ENCODE data around the gene CSGALNACT2. TPM values are rescaled to one million over a fixed set of nuclear protein-coding genes. Genes with fewer than 3 reads are reported as not detected.

The CSGALNACT2 gene
- total RNA-seq, 1 experiment from 2014 or later, result 6.4 TPM

DNA sequence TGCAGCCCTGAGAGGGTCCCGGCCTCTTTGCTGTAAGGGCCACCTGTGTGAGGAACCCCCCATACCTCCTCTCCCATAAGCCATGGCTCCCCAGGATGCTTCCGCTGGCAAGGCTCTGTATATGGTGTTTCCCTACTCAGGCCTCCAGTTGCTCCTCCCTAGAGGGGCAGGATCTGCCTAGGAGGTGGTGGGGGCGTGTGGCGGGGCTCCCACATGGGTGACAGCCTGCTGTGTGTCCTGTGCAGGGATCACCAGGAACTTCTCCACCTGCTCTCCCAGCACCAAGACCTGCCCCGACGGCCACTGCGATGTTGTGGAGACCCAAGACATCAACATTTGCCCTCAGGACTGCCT, 25.7 kb upstream of the CSGALNACT2 start:
- H3K4me3 Mint-ChIP-seq (ENCODE audit: unreplicated experiment), result no peak overlapping the region
- CTCF ChIA-PET, result no interaction called here
- no peak overlapping the region for H3K27ac Mint-ChIP-seq (ENCODE audit: unreplicated experiment)
- no TSS peak for BruUV-seq (replicated peaks)
- peaks cover 3% of the 10 kb centered on the region for H3K27me3 Mint-ChIP-seq (ENCODE audit: insufficient read depth, unreplicated experiment)
- H3K27me3 ChIP-seq (replicated peaks; ENCODE audit: control insufficient read depth, insufficient read depth, low read length), result no peaks in the 10 kb centered on the region
- TF ChIP-seq, protein P1, sequence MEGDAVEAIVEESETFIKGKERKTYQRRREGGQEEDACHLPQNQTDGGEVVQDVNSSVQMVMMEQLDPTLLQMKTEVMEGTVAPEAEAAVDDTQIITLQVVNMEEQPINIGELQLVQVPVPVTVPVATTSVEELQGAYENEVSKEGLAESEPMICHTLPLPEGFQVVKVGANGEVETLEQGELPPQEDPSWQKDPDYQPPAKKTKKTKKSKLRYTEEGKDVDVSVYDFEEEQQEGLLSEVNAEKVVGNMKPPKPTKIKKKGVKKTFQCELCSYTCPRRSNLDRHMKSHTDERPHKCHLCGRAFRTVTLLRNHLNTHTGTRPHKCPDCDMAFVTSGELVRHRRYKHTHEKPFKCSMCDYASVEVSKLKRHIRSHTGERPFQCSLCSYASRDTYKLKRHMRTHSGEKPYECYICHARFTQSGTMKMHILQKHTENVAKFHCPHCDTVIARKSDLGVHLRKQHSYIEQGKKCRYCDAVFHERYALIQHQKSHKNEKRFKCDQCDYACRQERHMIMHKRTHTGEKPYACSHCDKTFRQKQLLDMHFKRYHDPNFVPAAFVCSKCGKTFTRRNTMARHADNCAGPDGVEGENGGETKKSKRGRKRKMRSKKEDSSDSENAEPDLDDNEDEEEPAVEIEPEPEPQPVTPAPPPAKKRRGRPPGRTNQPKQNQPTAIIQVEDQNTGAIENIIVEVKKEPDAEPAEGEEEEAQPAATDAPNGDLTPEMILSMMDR (IDR thresholded peaks at IDR 0.05; ENCODE audit: insufficient read depth in 1 of 2, low read depth in 1 of 2, low read length in 1 of 2, severe bottlenecking in 1 of 2, unreplicated experiment in 1 of 2), result no peak
- no peak overlapping the region for H3K4me3 ChIP-seq (ENCODE audit: low read depth, low read length)
- no peaks in the 10 kb centered on the region for H3K4me1 ChIP-seq
- H3K4me1 Mint-ChIP-seq (ENCODE audit: low read depth, unreplicated experiment), result no peaks in the 10 kb centered on the region
- H3K9me3 ChIP-seq, result no peaks in the 10 kb centered on the region
- no peak for DNase-seq
- intact Hi-C loops (cut with micrococcal nuclease; ENCODE audit: unreplicated experiment), result no loop called here
- H3K9me3 Mint-ChIP-seq (ENCODE audit: unreplicated experiment), result no peaks in the 10 kb centered on the region
- H3K36me3 Mint-ChIP-seq (ENCODE audit: insufficient read depth, unreplicated experiment), result no peaks in the 10 kb centered on the region
- H3K36me3 ChIP-seq (ENCODE audit: control insufficient read depth, insufficient read depth, low read length), result no peaks in the 10 kb centered on the region
- POLR2A ChIA-PET, result no interaction called here

DNA sequence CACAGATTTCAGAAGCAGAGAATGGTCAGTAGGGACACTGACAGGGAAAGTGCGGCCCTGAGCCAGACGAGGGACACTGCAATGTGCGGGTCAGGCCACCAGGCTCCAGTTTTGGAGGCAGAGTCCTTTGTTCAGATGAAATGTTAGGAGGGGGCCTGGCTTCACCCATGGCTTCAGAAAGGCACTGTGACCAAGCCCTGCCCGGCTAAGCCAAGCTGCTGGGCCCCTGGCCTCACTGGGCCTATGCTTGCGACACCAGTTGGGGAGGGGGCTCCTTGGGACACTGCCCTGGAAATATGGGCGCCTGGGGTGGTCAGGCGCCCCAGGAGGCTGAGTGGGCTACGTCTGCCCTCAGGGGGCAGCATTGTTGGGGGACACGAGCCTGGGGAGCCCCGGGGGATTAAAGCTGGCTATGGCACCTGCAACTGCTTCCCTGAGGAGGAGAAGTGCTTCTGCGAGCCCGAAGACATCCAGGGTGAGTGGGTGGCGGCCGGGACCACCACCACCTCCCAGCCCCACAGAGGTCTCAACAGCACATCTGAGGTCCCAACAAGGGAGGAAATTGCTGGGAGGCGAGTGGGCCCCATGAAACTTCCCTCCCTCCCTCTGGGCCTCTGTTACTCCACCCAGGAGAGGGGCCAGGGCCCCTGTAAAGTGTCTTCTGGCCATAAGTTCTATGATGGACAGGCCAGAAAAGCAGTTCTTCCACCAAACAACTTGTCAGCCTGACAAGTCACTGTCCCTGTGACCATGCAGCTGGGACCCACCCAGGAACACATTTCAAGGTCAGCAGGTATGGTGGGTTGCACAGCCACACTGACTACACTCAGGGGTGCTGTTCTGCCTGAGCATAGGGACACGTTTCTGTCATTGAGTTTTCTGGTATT, 24.8 kb upstream of the CSGALNACT2 start:
- ChIA-PET POLR2A (no interaction called here), CTCF (interaction anchor here (0.6 kb wide), 1 partner anchor 112 kb away, joined by 3 read pairs; no protein-coding TSS in a partner anchor)
- H3K9me3 ChIP-seq, result no peaks in the 10 kb centered on the region
- H3K4me3 Mint-ChIP-seq (ENCODE audit: unreplicated experiment), result no peak overlapping the region
- intact Hi-C loops (cut with micrococcal nuclease; ENCODE audit: unreplicated experiment), result no loop called here
- no peak for DNase-seq
- H3K9me3 Mint-ChIP-seq (ENCODE audit: unreplicated experiment), result no peaks in the 10 kb centered on the region
- H3K27ac Mint-ChIP-seq (ENCODE audit: unreplicated experiment), result no peak overlapping the region
- H3K36me3 Mint-ChIP-seq (ENCODE audit: insufficient read depth, unreplicated experiment), result no peaks in the 10 kb centered on the region
- H3K4me1 ChIP-seq, result no peaks in the 10 kb centered on the region
- no peaks in the 10 kb centered on the region for H3K36me3 ChIP-seq (ENCODE audit: control insufficient read depth, insufficient read depth, low read length)
- BruUV-seq (replicated peaks), result no TSS peak
- TF ChIP-seq, protein P1 (IDR thresholded peaks at IDR 0.05; ENCODE audit: insufficient read depth in 1 of 2, low read depth in 1 of 2, low read length in 1 of 2, severe bottlenecking in 1 of 2, unreplicated experiment in 1 of 2), result no peak
- H3K27me3 ChIP-seq (replicated peaks; ENCODE audit: control insufficient read depth, insufficient read depth, low read length), result no peaks in the 10 kb centered on the region
- H3K4me3 ChIP-seq (ENCODE audit: low read depth, low read length), result no peak overlapping the region
- H3K4me1 Mint-ChIP-seq (ENCODE audit: low read depth, unreplicated experiment), result no peaks in the 10 kb centered on the region
- H3K27me3 Mint-ChIP-seq (ENCODE audit: insufficient read depth, unreplicated experiment), result peaks cover 5% of the 10 kb centered on the region

DNA sequence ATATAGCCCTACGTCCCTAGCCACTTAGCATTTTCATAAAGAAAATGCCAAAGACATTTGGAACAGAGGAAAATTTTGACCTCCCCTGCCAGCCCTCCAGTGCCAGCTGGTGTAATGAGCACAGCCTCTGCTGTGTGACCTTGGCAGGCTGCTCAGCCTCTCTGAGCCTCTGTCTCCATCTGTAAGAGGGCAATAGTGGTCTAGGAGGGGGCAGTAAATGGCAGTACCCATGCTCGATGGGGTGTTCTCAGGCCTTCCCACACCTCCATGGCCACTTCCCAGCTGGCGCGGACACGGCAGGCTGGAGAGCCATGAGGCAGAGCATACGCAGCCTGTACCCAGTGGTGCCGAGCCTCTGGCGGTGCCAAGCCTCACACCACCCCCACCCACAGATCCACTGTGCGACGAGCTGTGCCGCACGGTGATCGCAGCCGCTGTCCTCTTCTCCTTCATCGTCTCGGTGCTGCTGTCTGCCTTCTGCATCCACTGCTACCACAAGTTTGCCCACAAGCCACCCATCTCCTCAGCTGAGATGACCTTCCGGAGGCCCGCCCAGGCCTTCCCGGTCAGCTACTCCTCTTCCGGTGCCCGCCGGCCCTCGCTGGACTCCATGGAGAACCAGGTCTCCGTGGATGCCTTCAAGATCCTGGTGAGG, 24.0 kb upstream of the CSGALNACT2 start:
- H3K4me3 Mint-ChIP-seq (ENCODE audit: unreplicated experiment), result no peak overlapping the region
- BruUV-seq (replicated peaks), result no TSS peak
- POLR2A ChIA-PET, result no interaction called here
- TF ChIP-seq, protein P1 (IDR thresholded peaks at IDR 0.05; ENCODE audit: insufficient read depth in 1 of 2, low read depth in 1 of 2, low read length in 1 of 2, severe bottlenecking in 1 of 2, unreplicated experiment in 1 of 2), result no peak
- H3K27ac Mint-ChIP-seq (ENCODE audit: unreplicated experiment), result no peak overlapping the region
- H3K4me3 ChIP-seq (ENCODE audit: low read depth, low read length), result no peak overlapping the region
- no peaks in the 10 kb centered on the region for H3K4me1 ChIP-seq
- intact Hi-C loops (cut with micrococcal nuclease; ENCODE audit: unreplicated experiment), result no loop called here
- H3K27me3 ChIP-seq (replicated peaks; ENCODE audit: control insufficient read depth, insufficient read depth, low read length), result no peaks in the 10 kb centered on the region
- CTCF ChIA-PET, result interaction anchor here (0.6 kb wide), 1 partner anchor 111 kb away, joined by 3 read pairs; no protein-coding TSS in a partner anchor
- DNase-seq, result no peak
- H3K9me3 Mint-ChIP-seq (ENCODE audit: unreplicated experiment), result no peaks in the 10 kb centered on the region
- H3K36me3 ChIP-seq (ENCODE audit: control insufficient read depth, insufficient read depth, low read length), result no peaks in the 10 kb centered on the region
- H3K4me1 Mint-ChIP-seq (ENCODE audit: low read depth, unreplicated experiment), result no peaks in the 10 kb centered on the region
- peaks cover 5% of the 10 kb centered on the region for H3K27me3 Mint-ChIP-seq (ENCODE audit: insufficient read depth, unreplicated experiment)
- H3K36me3 Mint-ChIP-seq (ENCODE audit: insufficient read depth, unreplicated experiment), result no peaks in the 10 kb centered on the region
- no peaks in the 10 kb centered on the region for H3K9me3 ChIP-seq
